GM12878 (cell line): ENCODE data around the gene NEMF. TPM values are rescaled to one million over a fixed set of nuclear protein-coding genes. Genes with fewer than 3 reads are reported as not detected.
A peak's percentile ranks its signal among the peaks of the same experiment; 100 is the strongest.

Experiments
- ATAC-seq: fragments of 200-7000 bp; cut with Tn5 transposase; 3 replicates; pipeline ENCODE4 v1.9.1; 2020; ENCODE audit warnings: mild to moderate bottlenecking, moderate library complexity
- BruUV-seq: library from RNA; stranded (reverse); fragments of 400-500 nt; replicated peaks from 2 replicates; lab custom pipeline; 2021; lab: Mats Ljungman, UMichigan
- CTCF ChIA-PET: fragments of 300-600 bp; sonication (Branson Sonifier 250); formaldehyde crosslinking; extraction: SDS; loops from one replicate; lab custom pipeline; 2021; ENCODE audit warnings: inconsistent platforms; lab: Yijun Ruan, JAX
- POLR2A ChIA-PET: fragments of 350-600 bp; formaldehyde crosslinking; extraction: SDS; loops from one replicate; lab custom pipeline; 2021; ENCODE audit warnings: inconsistent platforms; lab: Charles Lee
- RAD21 ChIA-PET: fragments of 300-600 bp; sonication (Branson Sonifier 250); formaldehyde crosslinking; loops from one replicate; lab custom pipeline; 2023; ENCODE audit warnings: antibody characterized with exemption; ENCODE audit not compliant: unreplicated experiment; lab: Charles Lee
- SMC1A ChIA-PET: fragments of 300-600 bp; sonication (Branson Sonifier 250); formaldehyde crosslinking; loops from one replicate; lab custom pipeline; 2023; ENCODE audit not compliant: unreplicated experiment, uncharacterized antibody; lab: Charles Lee
- DNase-seq: peaks from one replicate; pipeline ENCODE4 v3.0.0-alpha.2; 2011; ENCODE audit warnings: low read depth, low spot score
- FAIRE-seq: peaks from 3 replicates; lab custom pipeline; 2011; peaks lifted over from hg19 to GRCh38; lab: Jason Lieb, UNC
- H2AFZ ChIP-seq: 2 replicates; pipeline ENCODE4 v1.6.0; 2011; ENCODE audit warnings: low read depth, low read length, control low read depth; ENCODE audit not compliant: control insufficient read depth
- H3K27ac ChIP-seq: 2 replicates; pipeline ENCODE4 v1.5.1; 2011; ENCODE audit warnings: control low read depth; ENCODE audit not compliant: control insufficient read depth, insufficient read depth
- H3K27me3 ChIP-seq, 2 experiments: replicated peaks in 1 of 2; 2 replicates each; pipeline versions ENCODE4 v1.6.0 to v1.6.1; 2011; ENCODE audit warnings: low read length in 1 of 2; ENCODE audit not compliant: control insufficient read depth in 2 of 2, insufficient read depth in 2 of 2
- H3K36me3 ChIP-seq, 2 experiments: 2 replicates each; pipeline ENCODE4 v1.5.1; 2011; ENCODE audit warnings: low read length in 1 of 2; ENCODE audit not compliant: control insufficient read depth in 2 of 2, insufficient read depth in 2 of 2
- H3K4me1 ChIP-seq: 2 replicates; pipeline ENCODE4 v1.6.1; 2011; ENCODE audit warnings: mild to moderate bottlenecking, low read length, moderate library complexity, mixed read lengths; ENCODE audit not compliant: control insufficient read depth, insufficient read depth
- H3K4me2 ChIP-seq: 2 replicates; pipeline ENCODE4 v1.6.0; 2011; ENCODE audit warnings: control low read depth; ENCODE audit not compliant: control insufficient read depth, insufficient read depth
- H3K4me3 ChIP-seq: fragments of 200-600 bp; sonication (generic); 2 replicates; pipeline ENCODE4 v1.5.1; 2016
- H3K79me2 ChIP-seq: 2 replicates; pipeline ENCODE4 v1.6.0; 2011; ENCODE audit warnings: low read length; ENCODE audit not compliant: control insufficient read depth, insufficient read depth
- H3K9ac ChIP-seq: 2 replicates; pipeline ENCODE4 v1.8.0; 2011; ENCODE audit warnings: low read length, control low read depth, mixed read lengths; ENCODE audit not compliant: control insufficient read depth, insufficient read depth
- H3K9me3 ChIP-seq: replicated peaks from 3 replicates; pipeline ENCODE4 v1.5.1; 2011; ENCODE audit warnings: mild to moderate bottlenecking, low read length; ENCODE audit not compliant: control insufficient read depth, insufficient read depth
- H4K20me1 ChIP-seq: 2 replicates; pipeline ENCODE4 v1.6.0; 2011; ENCODE audit not compliant: control insufficient read depth, insufficient read depth
- CBX5 ChIP-seq: sonication (generic); IDR thresholded peaks from 2 replicates; pipeline ENCODE4 v1.6.1; 2016; ENCODE audit warnings: low read depth, moderate library complexity, mild to moderate bottlenecking, inconsistent platforms
- CEBPB ChIP-seq, 2 experiments: fragments of 150-350 bp in 1 of 2; IDR thresholded peaks; 2 replicates each; pipeline ENCODE4 v1.6.1; 2012 to 2014; ENCODE audit warnings: low read depth in 2 of 2, low read length in 2 of 2, borderline replicate concordance in 1 of 2, inconsistent platforms in 1 of 2
- CTCF ChIP-seq, 3 experiments: IDR thresholded peaks in 2 of 3; conservative IDR thresholded peaks in 1 of 3; 2 replicates each; pipeline ENCODE4 v1.5.1; 2011; ENCODE audit warnings: low read depth in 3 of 3, low read length in 3 of 3, mild to moderate bottlenecking in 3 of 3, control low read depth in 2 of 3, moderate library complexity in 2 of 3, inconsistent platforms in 1 of 3, mixed read lengths in 1 of 3; ENCODE audit not compliant: control insufficient read depth in 2 of 3, insufficient read depth in 1 of 3; ENCODE audit errors: extremely low read depth in 1 of 3
- E2F4 ChIP-seq: IDR thresholded peaks from 2 replicates; pipeline ENCODE4 v1.6.1; 2012; ENCODE audit warnings: low read depth, low read length, improper control_type of control experiment
- EGR1 ChIP-seq, 2 experiments: IDR thresholded peaks; 1 replicate in 1 of 2; 2 replicates in 1 of 2; pipeline ENCODE4 v1.6.1; 2011 to 2012; ENCODE audit warnings: low read depth in 2 of 2, low read length in 2 of 2, borderline replicate concordance in 1 of 2, mild to moderate bottlenecking in 1 of 2, moderate library complexity in 1 of 2
- HCFC1 ChIP-seq: fragments of 150-350 bp; IDR thresholded peaks from 2 replicates; pipeline ENCODE4 v1.6.1; 2014; ENCODE audit warnings: low read length
- IKZF2 ChIP-seq, 2 experiments: fragments of 450-650 bp; IDR thresholded peaks; 2 replicates each; pipeline ENCODE4 v1.6.1; 2017; ENCODE audit warnings: mild to moderate bottlenecking in 2 of 2, moderate library complexity in 2 of 2
- MEF2A ChIP-seq: IDR thresholded peaks from 2 replicates; pipeline ENCODE4 v1.6.1; 2011; ENCODE audit warnings: low read depth, mild to moderate bottlenecking, low read length, moderate library complexity; ENCODE audit not compliant: insufficient read depth
- NFYB ChIP-seq: IDR thresholded peaks from 2 replicates; pipeline ENCODE4 v1.6.1; 2011; ENCODE audit warnings: low read depth, mild to moderate bottlenecking, low read length, improper control_type of control experiment, moderate library complexity; ENCODE audit not compliant: insufficient read depth
- PAX8 ChIP-seq: fragments of 450-650 bp; IDR thresholded peaks from 2 replicates; pipeline ENCODE4 v1.6.1; 2017; ENCODE audit warnings: mild to moderate bottlenecking, moderate library complexity
- SMC3 ChIP-seq: IDR thresholded peaks from 2 replicates; pipeline ENCODE4 v1.6.1; 2011; ENCODE audit warnings: low read length, improper control_type of control experiment, borderline replicate concordance
- SPI1 ChIP-seq: IDR thresholded peaks from 2 replicates; pipeline ENCODE4 v1.6.1; 2011; ENCODE audit warnings: low read depth, mild to moderate bottlenecking, low read length, moderate library complexity, borderline replicate concordance; ENCODE audit not compliant: insufficient read depth
- SREBF2 ChIP-seq: IDR thresholded peaks from 2 replicates; pipeline ENCODE4 v1.6.1; 2012; ENCODE audit warnings: mild to moderate bottlenecking, low read length
- TBL1XR1 ChIP-seq: IDR thresholded peaks from 2 replicates; pipeline ENCODE4 v1.6.1; 2012; ENCODE audit warnings: low read depth, low read length, improper control_type of control experiment
- ZBTB33 ChIP-seq: fragments of 450-650 bp; IDR thresholded peaks from 2 replicates; pipeline ENCODE4 v1.6.1; 2017; ENCODE audit warnings: mild to moderate bottlenecking
- whole genome bisulfite sequencing: methylation state at CpG from one replicate; pipeline ENCODE4 v1.1.6; 2016; ENCODE audit warnings: low lambda C conversion rate; ENCODE audit not compliant: insufficient replicate concordance, insufficient coverage; ENCODE audit errors: missing lambda C conversion rate; 5-methylcytosine and 5-hydroxymethylcytosine counted together
- in situ Hi-C: fragments of 300-500 bp; cut with MboI; formaldehyde crosslinking; loops from 9 replicates; pipeline ENCODE4 v1.14.3; 2018; ENCODE audit warnings: mixed read lengths
- intact Hi-C: fragments of 100-400 bp; cut with micrococcal nuclease; formaldehyde crosslinking; loops from one replicate; pipeline ENCODE4 v1.14.2; 2022; ENCODE audit not compliant: unreplicated experiment
- polyA plus RNA-seq, 11 experiments: library from polyadenylated mRNA; depleted of rRNA in 4 of 11; unstranded in 6 of 11; stranded (reverse) in 5 of 11; fragments of >200 nt; fragmentation: Nextera tagmentation in 4 of 11; fragmentation: Illumina TruSeq in 1 of 11; extraction: Ambion mirVana in 4 of 11; extraction: Trizol in 1 of 11; gene quantifications; 1 replicate in 1 of 11; 2 replicates in 10 of 11; pipeline versions ENCODE4 v1.2.1 to v1.2.3, GENCODE V29; 2011 to 2016; ENCODE audit warnings: inconsistent platforms in 2 of 11, missing spikeins in 2 of 11, low read depth in 1 of 11
- total RNA-seq, 4 experiments: library from RNA; depleted of rRNA in 3 of 4; stranded (reverse); fragments of >200 nt in 3 of 4; fragmentation: Illumina TruSeq in 1 of 4; extraction: Trizol in 1 of 4; gene quantifications; 2 replicates each; pipeline versions ENCODE4 v1.2.1 to v1.2.3, GENCODE V29; 2013 to 2021

Gene NEMF
- total and polyA plus RNA-seq, 10 of the 15 experiments (the other 5 are each of a cell fraction or from before 2014, with no cell fraction given): 31.5 to 80.1 (median 61.1) TPM

GRCh38 chr14:49880267-49881064, 27.9 kb upstream of the NEMF start (continued):
- TF ChIP-seq CEBPB (IDR thresholded peaks at IDR 0.05; ENCODE audit: borderline replicate concordance in 1 of 2, low read depth in 2 of 2, low read length in 2 of 2) (no peak), EGR1 (IDR thresholded peaks at IDR 0.05; ENCODE audit: borderline replicate concordance in 1 of 2, low read depth in 2 of 2, low read length in 2 of 2) (no peak), CBX5 (no peak)

GRCh38 chr14:49879646-49880204, 27.1 kb upstream of the NEMF start:
- in situ Hi-C loops (no loop called here), intact Hi-C loops (no loop called here)
- Histone ChIP-seq H3K27ac (no peak overlapping the region), H3K79me2 (no peaks in the 10 kb centered on the region), H3K27me3 (no peaks in the 10 kb centered on the region), H3K4me2 (no peak overlapping the region), H3K9ac (no peak overlapping the region), H2AFZ (peak overlapping the region; percentile 55; the same call in 1 of the 2 replicates), H3K9me3 (no peaks in the 10 kb centered on the region; the same call in 2 of the 3 replicates), H3K4me3 (no peak overlapping the region), H3K36me3 (no peaks in the 10 kb centered on the region), H4K20me1 (no peaks in the 10 kb centered on the region), H3K4me1 (no peaks in the 10 kb centered on the region)
- no TSS peak for BruUV-seq
- ChIA-PET SMC1A (interaction anchor here (0.6 to 2.3 kb wide), 19 partner anchors 8 to 233 kb away, joined by 3 to 19 read pairs (median 4); partner anchors contain the start of gene ARF6), CTCF (interaction anchor here (0.6 to 3.2 kb wide), 31 partner anchors 9 to 227 kb away, joined by 3 to 30 read pairs (median 5); partner anchors contain the start of genes ARF6 and NEMF), RAD21 (interaction anchor here (0.6 to 2.2 kb wide), 17 partner anchors 9 to 228 kb away, joined by 3 to 12 read pairs (median 3); no protein-coding TSS in a partner anchor), POLR2A (interaction anchor here (0.6 to 1.5 kb wide), 9 partner anchors 17 to 383 kb away, joined by 3 to 8 read pairs (median 3); no protein-coding TSS in a partner anchor)
- FAIRE-seq (peak; percentile 65), DNase-seq (no peak), ATAC-seq (peak; percentile 98)
- 39% methylated on average over 8 of the region's 8 CpGs for WGBS
- 0 out of 2 replicates have a peak, but pooled peaks have one; percentile 16 for TF ChIP-seq MEF2A
- no peak for TF ChIP-seq E2F4
- peak; percentile 61; the same call in 1 of the 2 replicates for TF ChIP-seq SPI1
- TF ChIP-seq PAX8: no peak
- no peak for TF ChIP-seq HCFC1
- TF ChIP-seq SMC3: peak; percentile 73; the same call in 1 of the 2 replicates
- no peak for TF ChIP-seq SREBF2
- no peak for TF ChIP-seq NFYB
- TF ChIP-seq ZBTB33: no peak
- no peak for TF ChIP-seq TBL1XR1
- TF ChIP-seq IKZF2 (IDR thresholded peaks at IDR 0.05): 0 out of 4 replicates have a peak, but pooled peaks of 1 of the 2 experiments have one; percentile 14
- TF ChIP-seq CTCF (IDR thresholded peaks at IDR 0.05 in 2 of 3, conservative IDR thresholded peaks at IDR 0.05 in 1 of 3; ENCODE audit: control insufficient read depth in 2 of 3, extremely low read depth in 1 of 3, insufficient read depth in 1 of 3, low read depth in 3 of 3, low read length in 3 of 3): peak; percentile 50 to 74 (median 72)
